ENCODE measurements around the gene PKNOX1.
"Not testable (repeated sequence)": the region's sequence is repeated elsewhere in the genome, so short reads cannot be mapped to it uniquely, and the experiment has no call there.

DNA sequence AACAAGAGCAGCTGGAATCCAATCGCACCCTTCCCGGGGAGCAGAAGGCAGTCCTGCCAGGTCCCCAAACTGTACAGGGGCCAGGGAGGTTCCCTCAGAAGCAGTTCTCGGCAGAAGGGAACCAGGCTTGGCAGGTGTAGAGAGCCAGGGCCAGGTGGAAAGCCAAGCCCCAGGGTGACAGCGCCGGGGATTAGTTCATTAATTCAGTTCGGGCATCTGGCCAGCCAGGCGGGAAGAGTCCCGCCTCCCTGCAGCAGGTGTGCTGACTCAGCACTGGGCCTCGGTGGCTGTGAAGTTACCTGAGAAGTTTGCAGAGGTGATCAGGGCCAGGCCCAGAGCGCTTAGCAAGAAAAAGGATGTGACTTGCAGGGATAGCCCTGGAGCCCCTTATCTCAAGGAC is 95.3 kb downstream of the PKNOX1 start:
- not testable (repeated sequence) for TF ChIP-seq POLR2AphosphoS5 (IDR thresholded peaks at IDR 0.05; ENCODE audit: borderline replicate concordance, low read depth, low read length); EZH2 (IDR thresholded peaks at IDR 0.05); FOXP2 (optimal IDR thresholded peaks at IDR 0.05; ENCODE audit: control extremely low read depth, extremely low read length, insufficient read depth)
